Measurements from ENCODE around the gene CPN1. TPM values are rescaled to one million over a fixed set of nuclear protein-coding genes. Genes with fewer than 3 reads are reported as not detected.

Gene CPN1
- total RNA-seq, 4 donors from 2014 or later, result 0.20 TPM; not detected in 3

DNA sequence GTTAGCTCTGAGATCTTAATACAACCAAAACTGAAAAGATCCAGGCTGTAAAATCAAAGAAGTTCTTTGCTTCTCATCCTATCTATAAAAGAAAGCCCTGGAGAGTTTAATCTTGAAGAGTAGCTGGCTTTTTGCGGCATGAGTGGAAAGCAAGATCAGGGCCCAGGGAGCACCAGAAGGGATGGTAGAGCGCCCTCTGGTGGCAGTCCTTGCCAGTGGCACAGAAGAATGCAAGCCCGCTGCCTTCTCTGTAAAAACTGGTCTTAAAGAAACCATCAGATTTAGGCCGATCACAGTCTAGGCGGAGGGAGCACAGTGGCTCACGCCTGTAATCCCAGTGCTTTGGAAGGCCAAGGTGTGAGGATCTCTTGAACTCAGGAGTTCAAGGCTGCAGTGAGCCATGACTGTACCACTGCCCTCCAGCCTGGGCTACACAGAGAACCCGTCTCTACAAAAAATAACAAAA, 35.6 kb downstream of the CPN1 start:
- ATAC-seq, result peak; percentile 71 to 86
- Histone ChIP-seq H3K27ac (peak overlapping the region in 2 of 4 donors; percentile 21 to 68), H3K36me3 (no peaks in the 10 kb centered on the region), H3K27me3 (no peaks in the 10 kb centered on the region), H3K4me1 (peaks cover 4 to 12% of the 10 kb centered on the region in 2 donors), H3K9me3 (no peaks in the 10 kb centered on the region), H3K4me3 (no peak overlapping the region)
- intact Hi-C loops (cut with DNase I; ENCODE audit: low total_unique reads) (loop anchor here (1.0 to 5.0 kb wide), 3 partner anchors 69 to 200 kb away; no protein-coding TSS in a partner anchor), in situ Hi-C loops (cut with MboI; ENCODE audit: low sequenced_read_pairs in 4 of 4) (loop anchor here (5.0 kb wide), 2 partner anchors 199 to 204 kb away; no protein-coding TSS in a partner anchor)
- TF ChIP-seq POLR2A (IDR thresholded peaks at IDR 0.05), result no peak
- TF ChIP-seq, protein P1, sequence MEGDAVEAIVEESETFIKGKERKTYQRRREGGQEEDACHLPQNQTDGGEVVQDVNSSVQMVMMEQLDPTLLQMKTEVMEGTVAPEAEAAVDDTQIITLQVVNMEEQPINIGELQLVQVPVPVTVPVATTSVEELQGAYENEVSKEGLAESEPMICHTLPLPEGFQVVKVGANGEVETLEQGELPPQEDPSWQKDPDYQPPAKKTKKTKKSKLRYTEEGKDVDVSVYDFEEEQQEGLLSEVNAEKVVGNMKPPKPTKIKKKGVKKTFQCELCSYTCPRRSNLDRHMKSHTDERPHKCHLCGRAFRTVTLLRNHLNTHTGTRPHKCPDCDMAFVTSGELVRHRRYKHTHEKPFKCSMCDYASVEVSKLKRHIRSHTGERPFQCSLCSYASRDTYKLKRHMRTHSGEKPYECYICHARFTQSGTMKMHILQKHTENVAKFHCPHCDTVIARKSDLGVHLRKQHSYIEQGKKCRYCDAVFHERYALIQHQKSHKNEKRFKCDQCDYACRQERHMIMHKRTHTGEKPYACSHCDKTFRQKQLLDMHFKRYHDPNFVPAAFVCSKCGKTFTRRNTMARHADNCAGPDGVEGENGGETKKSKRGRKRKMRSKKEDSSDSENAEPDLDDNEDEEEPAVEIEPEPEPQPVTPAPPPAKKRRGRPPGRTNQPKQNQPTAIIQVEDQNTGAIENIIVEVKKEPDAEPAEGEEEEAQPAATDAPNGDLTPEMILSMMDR (IDR thresholded peaks at IDR 0.05 in 4 of 5, conservative IDR thresholded peaks at IDR 0.05 in 1 of 5), result peak; percentile 88 to 96 (median 92)
- peak; percentile 51 to 73 for DNase-seq

DNA sequence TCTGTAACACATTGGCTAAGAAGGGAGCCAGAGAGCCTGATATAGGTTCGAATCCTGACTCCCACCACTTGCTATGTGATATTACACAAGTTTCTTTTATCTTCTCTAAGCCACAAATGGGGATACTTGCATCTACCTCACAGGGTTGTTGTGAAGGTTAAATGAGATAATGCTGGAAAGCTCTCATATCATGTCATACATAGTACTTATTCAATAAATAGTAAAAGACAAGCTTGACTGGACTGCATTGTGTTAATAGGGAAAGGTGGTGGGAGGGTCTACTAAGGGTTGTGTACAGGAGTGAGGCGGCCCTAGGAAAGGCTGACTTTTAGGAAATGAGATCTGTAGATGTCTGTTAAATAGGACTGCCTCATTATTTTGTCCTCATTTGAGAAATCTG, 36.1 kb downstream of the CPN1 start:
- no peak for DNase-seq
- H3K4me1 ChIP-seq, result peaks cover 4 to 12% of the 10 kb centered on the region in 2 donors
- no peak for ATAC-seq
- H3K27me3 ChIP-seq, result no peaks in the 10 kb centered on the region
- TF ChIP-seq, protein P1 (IDR thresholded peaks at IDR 0.05 in 4 of 5, conservative IDR thresholded peaks at IDR 0.05 in 1 of 5), result no peak
- no peaks in the 10 kb centered on the region for H3K9me3 ChIP-seq
- intact Hi-C loops (cut with DNase I; ENCODE audit: low total_unique reads) (loop anchor here (2.0 to 5.0 kb wide), 2 partner anchors 37 to 68 kb away; partner anchors contain the start of gene DNMBP), in situ Hi-C loops (cut with MboI; ENCODE audit: low sequenced_read_pairs in 4 of 4) (loop anchor here (5.0 kb wide), 2 partner anchors 198 to 203 kb away; no protein-coding TSS in a partner anchor)
- peak overlapping the region in 2 of 4 donors; percentile 21 to 68 for H3K27ac ChIP-seq
- no peaks in the 10 kb centered on the region for H3K36me3 ChIP-seq
- no peak overlapping the region for H3K4me3 ChIP-seq

DNA sequence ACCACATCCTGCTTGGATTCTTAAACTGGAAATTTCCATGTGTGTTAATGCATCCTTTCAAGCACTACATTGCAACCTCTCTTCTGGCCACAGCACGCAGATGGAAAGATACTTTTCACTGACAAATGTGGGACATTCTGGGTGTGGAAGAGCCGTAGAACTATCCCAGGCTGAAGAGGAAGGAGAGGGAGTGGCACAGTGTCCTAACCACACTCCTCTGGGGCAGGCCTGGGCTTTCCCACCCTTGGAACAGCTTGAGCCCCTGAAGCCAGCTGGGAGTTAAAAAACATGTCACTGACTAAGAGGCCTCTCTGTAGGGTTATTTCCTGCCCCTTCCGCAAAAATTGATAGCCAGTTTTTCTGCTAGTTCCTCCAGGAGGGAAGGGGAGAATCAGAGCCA, 37.9 kb downstream of the CPN1 start:
- peak; percentile 62 to 77 for ATAC-seq
- H3K27ac ChIP-seq, result peak overlapping the region; percentile 49 to 68 (median 65)
- in situ Hi-C loops (cut with MboI; ENCODE audit: low sequenced_read_pairs in 4 of 4), result no loop called here

DNA sequence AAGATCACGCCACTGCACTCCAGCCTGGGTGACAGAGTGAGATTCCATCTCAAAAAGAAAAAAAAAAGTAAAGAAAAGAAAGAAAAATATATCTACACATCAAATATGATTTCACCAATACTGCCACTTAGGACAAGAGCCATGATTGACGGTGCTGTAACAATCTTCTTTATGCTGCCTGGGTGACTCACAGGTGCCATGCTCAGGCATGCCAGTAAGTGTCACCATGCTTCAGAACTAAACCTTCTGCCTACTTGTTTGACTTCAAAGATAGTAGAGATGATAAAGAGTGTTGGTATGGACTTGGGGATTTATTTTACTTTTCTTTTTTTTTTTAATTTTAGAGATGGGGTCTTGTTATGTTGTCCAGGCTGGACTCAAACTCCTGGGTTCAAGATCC, 38.3 kb downstream of the CPN1 start:
- H3K9me3 ChIP-seq, result no peaks in the 10 kb centered on the region
- H3K36me3 ChIP-seq, result no peaks in the 10 kb centered on the region
- no peaks in the 10 kb centered on the region for H3K27me3 ChIP-seq
- ATAC-seq (no peak), DNase-seq (peak in 1 of 2 donors; percentile 16)
- H3K27ac ChIP-seq, result peak overlapping the region; percentile 49 to 68 (median 65)
- H3K4me3 ChIP-seq, result no peak overlapping the region
- intact Hi-C loops (cut with DNase I; ENCODE audit: low total_unique reads) (no loop called here), in situ Hi-C loops (cut with MboI; ENCODE audit: low sequenced_read_pairs in 4 of 4) (no loop called here)
- H3K4me1 ChIP-seq, result peaks cover 4 to 12% of the 10 kb centered on the region in 2 donors
- TF ChIP-seq, protein P1 (IDR thresholded peaks at IDR 0.05 in 4 of 5, conservative IDR thresholded peaks at IDR 0.05 in 1 of 5), result no peak
- TF ChIP-seq POLR2A (IDR thresholded peaks at IDR 0.05), result no peak

More for the DNA sequence above, 37.9 kb downstream of the CPN1 start:
- Histone ChIP-seq H3K4me1 (peaks cover 4 to 12% of the 10 kb centered on the region in 2 donors), H3K27me3 (no peaks in the 10 kb centered on the region), H3K36me3 (no peaks in the 10 kb centered on the region), H3K4me3 (no peak overlapping the region), H3K9me3 (no peaks in the 10 kb centered on the region)
- TF ChIP-seq, protein P1 (IDR thresholded peaks at IDR 0.05 in 4 of 5, conservative IDR thresholded peaks at IDR 0.05 in 1 of 5), result no peak
- TF ChIP-seq POLR2A (IDR thresholded peaks at IDR 0.05), result no peak
- peak; percentile 25 to 76 for DNase-seq
- intact Hi-C loops (cut with DNase I; ENCODE audit: low total_unique reads), result loop anchor here (2.0 kb wide), 1 partner anchor 35 kb away; the partner anchor contains the start of gene DNMBP

All from gastrocnemius medialis (tissue), 4 donors.